Gastroesophageal sphincter (tissue), 4 donors: ENCODE results near the gene ALDOC. TPM values are rescaled to one million over a fixed set of nuclear protein-coding genes. Genes with fewer than 3 reads are reported as not detected.

Experiments
- ATAC-seq: fragments of 150-250 bp; one replicate; pipeline ENCODE4 v1.9.1; 2016; ENCODE audit warnings: mild to moderate bottlenecking, moderate library complexity
- H3K27ac ChIP-seq, 4 donors: fragments of 200-600 bp; sonication (generic) in 3 of 4; 1 replicate in 3 of 4; 2 replicates in 1 of 4; pipeline ENCODE4 v1.5.1; 2016 to 2019
- H3K27me3 ChIP-seq: fragments of 200-600 bp; sonication (generic); one replicate; pipeline ENCODE4 v1.5.1; 2019
- H3K36me3 ChIP-seq, 2 donors: fragments of 200-600 bp; sonication (generic); one replicate each; pipeline ENCODE4 v1.5.1; 2019; ENCODE audit warnings: control low read depth in 1 of 2
- H3K4me1 ChIP-seq, 3 donors: fragments of 200-600 bp; sonication (generic); 1 replicate in 2 of 3; 2 replicates in 1 of 3; pipeline ENCODE4 v1.5.1; 2016 to 2019; ENCODE audit warnings: control low read depth in 2 of 3
- H3K4me3 ChIP-seq, 2 donors: fragments of 200-600 bp; sonication (generic); one replicate each; pipeline ENCODE4 v1.5.1; 2019; ENCODE audit warnings: mild to moderate bottlenecking in 1 of 2, moderate library complexity in 1 of 2
- H3K9me3 ChIP-seq, 3 donors: fragments of 200-600 bp; sonication (generic); one replicate each; pipeline ENCODE4 v1.5.1; 2017 to 2019; ENCODE audit warnings: control low read depth in 2 of 3
- CTCF ChIP-seq, 4 experiments: fragments of 200-600 bp in 2 of 4; fragments of 450-650 bp in 2 of 4; sonication (generic) in 1 of 4; IDR thresholded peaks; one replicate each; pipeline ENCODE4 v1.5.1; 2017 to 2019; ENCODE audit warnings: antibody characterized with exemption in 4 of 4, mild to moderate bottlenecking in 2 of 4, moderate library complexity in 2 of 4
- EP300 ChIP-seq: sonication (generic); formaldehyde crosslinking; IDR thresholded peaks from one replicate; pipeline ENCODE4 v1.6.1; 2017; ENCODE audit warnings: antibody characterized with exemption, mild to moderate bottlenecking
- POLR2A ChIP-seq, 2 donors: fragments of 450-650 bp; IDR thresholded peaks; one replicate each; pipeline ENCODE4 v1.6.1; 2017; ENCODE audit warnings: antibody characterized with exemption in 2 of 2, mild to moderate bottlenecking in 2 of 2, moderate library complexity in 1 of 2
- POLR2AphosphoS5 ChIP-seq: sonication (generic); formaldehyde crosslinking; IDR thresholded peaks from one replicate; pipeline ENCODE4 v1.6.1; 2017; ENCODE audit warnings: antibody characterized with exemption
- WGBS, 2 donors: methylation state at CpG; one replicate each; pipeline ENCODE4 v1.1.5; 2018; ENCODE audit warnings: low coverage in 1 of 2; 5-methylcytosine and 5-hydroxymethylcytosine counted together
- total RNA-seq, 4 donors: library from RNA; depleted of rRNA; stranded (reverse); fragments of >200 nt; gene quantifications; one replicate each; pipeline ENCODE4 v1.1.0, GENCODE V29; 2016

The ALDOC gene
- total RNA-seq, 4 donors from 2014 or later: 29.1 to 46.5 (median 37.7) TPM

- Histone ChIP-seq H3K4me1 (peaks cover 0 to 1% (median 0%) of the 10 kb centered on the region in 3 donors), H3K9me3 (no peaks in the 10 kb centered on the region), H3K27ac (no peak overlapping the region), H3K36me3 (peaks cover 0 to 26% of the 10 kb centered on the region in 2 donors), H3K27me3 (no peaks in the 10 kb centered on the region), H3K4me3 (no peak overlapping the region)
- WGBS, 2 donors: 92 to 100% methylated on average over 2 of the region's 2 CpGs
- no peak for TF ChIP-seq POLR2AphosphoS5
- no peak for TF ChIP-seq EP300
- no peak for TF ChIP-seq CTCF (IDR thresholded peaks at IDR 0.05)
- no peak for TF ChIP-seq POLR2A (IDR thresholded peaks at IDR 0.05)
- no peak for ATAC-seq
Observed at GRCh38 chr17:28582513-28582912, 5.8 kb upstream of the ALDOC start.

DNA sequence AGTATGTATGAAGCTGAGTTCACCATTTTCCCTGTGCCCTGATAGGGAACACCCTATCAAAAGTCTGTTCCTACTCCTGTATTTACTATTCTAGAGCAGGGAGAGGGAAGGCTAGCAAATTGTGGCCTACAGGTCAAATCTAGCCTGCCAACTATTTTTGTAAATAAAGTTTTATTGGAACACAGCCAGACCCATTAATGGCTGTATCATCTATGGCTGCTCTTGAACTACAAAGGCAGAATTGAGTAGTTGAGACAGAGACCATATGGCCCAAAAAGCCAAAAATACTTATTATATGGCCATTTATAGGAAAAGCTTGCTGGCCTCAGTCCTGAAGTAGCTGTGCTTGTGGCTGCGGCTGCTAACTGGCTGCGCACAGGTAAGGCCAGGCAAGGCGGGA is 4.3 kb upstream of the ALDOC start:
- Histone ChIP-seq H3K9me3 (no peaks in the 10 kb centered on the region), H3K27ac (no peak overlapping the region), H3K4me1 (peaks cover 0 to 13% (median 6%) of the 10 kb centered on the region in 3 donors), H3K4me3 (no peak overlapping the region), H3K36me3 (peaks cover 0 to 25% of the 10 kb centered on the region in 2 donors), H3K27me3 (no peaks in the 10 kb centered on the region)
- ATAC-seq: no peak
- 95 to 100% methylated on average over 3 of the region's 3 CpGs for WGBS, 2 donors
- TF ChIP-seq EP300 (no peak), CTCF (IDR thresholded peaks at IDR 0.05) (no peak), POLR2AphosphoS5 (no peak), POLR2A (IDR thresholded peaks at IDR 0.05) (no peak)

- H3K27ac ChIP-seq: no peak overlapping the region
- no peak for ATAC-seq
- H3K27me3 ChIP-seq: no peaks in the 10 kb centered on the region
- H3K4me3 ChIP-seq: no peak overlapping the region
- WGBS, 2 donors: 91% methylated on average over 4 of the region's 4 CpGs; no CpG with 5 or more reads in 1 of the 2 donors
- TF ChIP-seq POLR2AphosphoS5 (no peak), POLR2A (IDR thresholded peaks at IDR 0.05) (no peak), CTCF (IDR thresholded peaks at IDR 0.05) (no peak), EP300 (no peak)
- peaks cover 0 to 10% of the 10 kb centered on the region in 2 donors for H3K36me3 ChIP-seq
- H3K4me1 ChIP-seq: peaks cover 0 to 21% (median 8%) of the 10 kb centered on the region in 3 donors
- H3K9me3 ChIP-seq: no peaks in the 10 kb centered on the region
Observed at GRCh38 chr17:28579526-28579925, 2.8 kb upstream of the ALDOC start.

DNA sequence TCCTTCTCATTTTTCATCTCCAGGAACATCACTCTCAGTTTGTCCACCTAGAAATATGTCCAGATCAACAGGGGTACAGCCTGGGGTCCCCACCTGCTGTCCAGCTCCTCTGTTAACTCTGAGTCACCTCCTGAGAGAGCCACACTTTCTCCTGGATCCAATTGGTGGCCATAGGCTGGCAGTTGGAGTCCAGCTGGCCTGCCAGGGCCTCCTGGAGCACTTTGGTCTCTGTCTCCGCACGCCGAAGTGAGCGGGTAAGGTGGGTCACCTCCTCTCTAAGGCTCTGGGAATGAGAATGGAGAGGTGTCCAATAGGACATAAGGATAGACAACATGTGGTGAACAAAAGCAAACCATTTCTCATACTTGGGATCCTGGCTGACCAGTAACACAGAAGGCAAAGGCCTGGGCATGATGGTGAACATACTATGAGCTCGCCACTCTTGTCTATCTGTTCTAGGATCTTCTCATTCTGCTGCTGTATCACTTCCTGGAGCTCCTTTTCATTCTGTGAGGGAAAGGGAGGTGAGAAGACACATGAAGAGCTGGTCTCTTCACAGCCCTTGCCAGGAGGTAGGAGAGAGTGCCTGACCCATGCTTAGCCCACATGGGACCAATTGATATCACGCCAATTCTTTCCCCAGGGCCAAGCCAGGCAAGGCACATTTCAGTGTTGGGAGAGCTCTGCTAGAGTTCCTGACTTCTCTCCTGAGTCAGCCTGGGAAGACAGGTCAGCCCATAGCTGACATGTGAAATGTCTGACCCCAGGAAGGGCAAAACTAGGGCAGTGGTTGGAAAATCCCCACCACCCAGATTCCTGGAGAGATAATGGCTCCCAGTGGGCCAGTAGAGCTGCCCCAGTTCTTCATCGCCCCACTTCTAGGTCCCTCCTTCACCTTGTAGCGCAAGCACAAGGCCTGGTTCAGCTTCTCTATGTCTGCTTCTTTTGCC is 1.8 kb upstream of the ALDOC start:
- H3K9me3 ChIP-seq: no peaks in the 10 kb centered on the region
- 100% methylated on average over 3 of the region's 8 CpGs; no CpG with 5 or more reads in 1 of the 2 donors for WGBS, 2 donors
- H3K4me1 ChIP-seq: peaks cover 0 to 21% (median 8%) of the 10 kb centered on the region in 3 donors
- no peak overlapping the region for H3K4me3 ChIP-seq
- no peak for TF ChIP-seq POLR2AphosphoS5
- TF ChIP-seq EP300: no peak
- TF ChIP-seq CTCF (IDR thresholded peaks at IDR 0.05): no peak
- no peak for TF ChIP-seq POLR2A (IDR thresholded peaks at IDR 0.05)
- H3K27me3 ChIP-seq: no peaks in the 10 kb centered on the region
- ATAC-seq: no peak
- peaks cover 0 to 5% of the 10 kb centered on the region in 2 donors for H3K36me3 ChIP-seq
- H3K27ac ChIP-seq: no peak overlapping the region
